GM12878 (cell line): ENCODE data around the gene BDNF. TPM values are rescaled to one million over a fixed set of nuclear protein-coding genes. Genes with fewer than 3 reads are reported as not detected.

Experiments
- ATAC-seq: fragments of 200-7000 bp; cut with Tn5 transposase; 3 replicates; pipeline ENCODE4 v1.9.1; 2020; ENCODE audit warnings: mild to moderate bottlenecking, moderate library complexity
- BruUV-seq: library from RNA; stranded (reverse); fragments of 400-500 nt; replicated peaks from 2 replicates; lab custom pipeline; 2021; lab: Mats Ljungman, UMichigan
- CTCF ChIA-PET: fragments of 300-600 bp; sonication (Branson Sonifier 250); formaldehyde crosslinking; extraction: SDS; loops from one replicate; lab custom pipeline; 2021; ENCODE audit warnings: inconsistent platforms; lab: Yijun Ruan, JAX
- POLR2A ChIA-PET: fragments of 350-600 bp; formaldehyde crosslinking; extraction: SDS; loops from one replicate; lab custom pipeline; 2021; ENCODE audit warnings: inconsistent platforms; lab: Charles Lee
- RAD21 ChIA-PET: fragments of 300-600 bp; sonication (Branson Sonifier 250); formaldehyde crosslinking; loops from one replicate; lab custom pipeline; 2023; ENCODE audit warnings: antibody characterized with exemption; ENCODE audit not compliant: unreplicated experiment; lab: Charles Lee
- SMC1A ChIA-PET: fragments of 300-600 bp; sonication (Branson Sonifier 250); formaldehyde crosslinking; loops from one replicate; lab custom pipeline; 2023; ENCODE audit not compliant: unreplicated experiment, uncharacterized antibody; lab: Charles Lee
- DNase-seq: peaks from one replicate; pipeline ENCODE4 v3.0.0-alpha.2; 2011; ENCODE audit warnings: low read depth, low spot score
- FAIRE-seq: peaks from 3 replicates; lab custom pipeline; 2011; peaks lifted over from hg19 to GRCh38; lab: Jason Lieb, UNC
- H2AFZ ChIP-seq: 2 replicates; pipeline ENCODE4 v1.6.0; 2011; ENCODE audit warnings: low read depth, low read length, control low read depth; ENCODE audit not compliant: control insufficient read depth
- H3K27ac ChIP-seq: 2 replicates; pipeline ENCODE4 v1.5.1; 2011; ENCODE audit warnings: control low read depth; ENCODE audit not compliant: control insufficient read depth, insufficient read depth
- H3K27me3 ChIP-seq, 2 experiments: replicated peaks in 1 of 2; 2 replicates each; pipeline versions ENCODE4 v1.6.0 to v1.6.1; 2011; ENCODE audit warnings: low read length in 1 of 2; ENCODE audit not compliant: control insufficient read depth in 2 of 2, insufficient read depth in 2 of 2
- H3K36me3 ChIP-seq, 2 experiments: 2 replicates each; pipeline ENCODE4 v1.5.1; 2011; ENCODE audit warnings: low read length in 1 of 2; ENCODE audit not compliant: control insufficient read depth in 2 of 2, insufficient read depth in 2 of 2
- H3K4me1 ChIP-seq: 2 replicates; pipeline ENCODE4 v1.6.1; 2011; ENCODE audit warnings: mild to moderate bottlenecking, low read length, moderate library complexity, mixed read lengths; ENCODE audit not compliant: control insufficient read depth, insufficient read depth
- H3K4me2 ChIP-seq: 2 replicates; pipeline ENCODE4 v1.6.0; 2011; ENCODE audit warnings: control low read depth; ENCODE audit not compliant: control insufficient read depth, insufficient read depth
- H3K4me3 ChIP-seq: fragments of 200-600 bp; sonication (generic); 2 replicates; pipeline ENCODE4 v1.5.1; 2016
- H3K79me2 ChIP-seq: 2 replicates; pipeline ENCODE4 v1.6.0; 2011; ENCODE audit warnings: low read length; ENCODE audit not compliant: control insufficient read depth, insufficient read depth
- H3K9ac ChIP-seq: 2 replicates; pipeline ENCODE4 v1.8.0; 2011; ENCODE audit warnings: low read length, control low read depth, mixed read lengths; ENCODE audit not compliant: control insufficient read depth, insufficient read depth
- H3K9me3 ChIP-seq: replicated peaks from 3 replicates; pipeline ENCODE4 v1.5.1; 2011; ENCODE audit warnings: mild to moderate bottlenecking, low read length; ENCODE audit not compliant: control insufficient read depth, insufficient read depth
- H4K20me1 ChIP-seq: 2 replicates; pipeline ENCODE4 v1.6.0; 2011; ENCODE audit not compliant: control insufficient read depth, insufficient read depth
- CBX3 ChIP-seq: fragments of 200-600 bp; sonication (generic); IDR thresholded peaks from 2 replicates; pipeline ENCODE4 v1.6.1; 2016; ENCODE audit warnings: low read depth, borderline replicate concordance
- CHD1 ChIP-seq: IDR thresholded peaks from 2 replicates; pipeline ENCODE4 v1.6.1; 2012; ENCODE audit warnings: low read depth, low read length, improper control_type of control experiment
- CHD4 ChIP-seq: fragments of 200-600 bp; sonication (generic); IDR thresholded peaks from 2 replicates; pipeline ENCODE4 v1.6.1; 2016; ENCODE audit warnings: mild to moderate bottlenecking
- CREM ChIP-seq: IDR thresholded peaks from 2 replicates; pipeline ENCODE4 v1.6.1; 2014; ENCODE audit warnings: antibody characterized with exemption, low read depth
- DPF2 ChIP-seq: fragments of 450-650 bp; IDR thresholded peaks from 2 replicates; pipeline ENCODE4 v1.6.1; 2017; ENCODE audit warnings: mild to moderate bottlenecking
- EGR1 ChIP-seq, 2 experiments: IDR thresholded peaks; 1 replicate in 1 of 2; 2 replicates in 1 of 2; pipeline ENCODE4 v1.6.1; 2011 to 2012; ENCODE audit warnings: low read depth in 2 of 2, low read length in 2 of 2, borderline replicate concordance in 1 of 2, mild to moderate bottlenecking in 1 of 2, moderate library complexity in 1 of 2
- ETV6 ChIP-seq, 2 experiments: fragments of 450-650 bp in 1 of 2; IDR thresholded peaks in 1 of 2; conservative IDR thresholded peaks in 1 of 2; 2 replicates each; pipeline ENCODE4 v1.6.1; 2014; ENCODE audit warnings: antibody characterized with exemption in 1 of 2, borderline replicate concordance in 1 of 2, low read depth in 1 of 2, mild to moderate bottlenecking in 1 of 2, moderate library complexity in 1 of 2
- FOXK2 ChIP-seq: fragments of 450-650 bp; IDR thresholded peaks from 2 replicates; pipeline ENCODE4 v1.6.1; 2017; ENCODE audit warnings: mild to moderate bottlenecking, moderate library complexity
- HCFC1 ChIP-seq: fragments of 150-350 bp; IDR thresholded peaks from 2 replicates; pipeline ENCODE4 v1.6.1; 2014; ENCODE audit warnings: low read length
- MTA2 ChIP-seq: fragments of 450-650 bp; IDR thresholded peaks from 2 replicates; pipeline ENCODE4 v1.6.1; 2016; ENCODE audit warnings: low read depth, mild to moderate bottlenecking, moderate library complexity
- NR2C1 ChIP-seq: fragments of 450-650 bp; IDR thresholded peaks from 2 replicates; pipeline ENCODE4 v1.6.1; 2017; ENCODE audit warnings: antibody characterized with exemption, mild to moderate bottlenecking, moderate library complexity
- PAX5 ChIP-seq: IDR thresholded peaks from 2 replicates; pipeline ENCODE4 v1.6.1; 2011; ENCODE audit warnings: low read depth, low read length, borderline replicate concordance
- POLR2AphosphoS2 ChIP-seq: IDR thresholded peaks from 2 replicates; pipeline ENCODE4 v1.6.1; 2011; ENCODE audit warnings: low read depth, mild to moderate bottlenecking, low read length, improper control_type of control experiment, moderate library complexity
- RAD21 ChIP-seq: IDR thresholded peaks from 2 replicates; pipeline ENCODE4 v1.6.1; 2011; ENCODE audit warnings: mild to moderate bottlenecking, low read depth, low read length, moderate library complexity; ENCODE audit not compliant: insufficient read depth
- RB1 ChIP-seq: fragments of 450-650 bp; formaldehyde crosslinking; IDR thresholded peaks from 2 replicates; pipeline ENCODE4 v1.6.1; 2017; ENCODE audit warnings: mild to moderate bottlenecking, borderline replicate concordance
- RCOR1 ChIP-seq: conservative IDR thresholded peaks from 2 replicates; pipeline ENCODE4 v1.6.1; 2012; ENCODE audit warnings: low read depth, low read length, improper control_type of control experiment
- TCF12 ChIP-seq: IDR thresholded peaks from 2 replicates; pipeline ENCODE4 v1.6.1; 2011; ENCODE audit warnings: low read depth, mild to moderate bottlenecking, low read length
- ZBED1 ChIP-seq: IDR thresholded peaks from 2 replicates; pipeline ENCODE4 v1.6.1; 2016; ENCODE audit warnings: borderline replicate concordance
- ZNF24 ChIP-seq: fragments of 450-650 bp; IDR thresholded peaks from 2 replicates; pipeline ENCODE4 v1.6.1; 2017; ENCODE audit warnings: antibody characterized with exemption, mild to moderate bottlenecking
- whole genome bisulfite sequencing: methylation state at CpG from one replicate; pipeline ENCODE4 v1.1.6; 2016; ENCODE audit warnings: low lambda C conversion rate; ENCODE audit not compliant: insufficient replicate concordance, insufficient coverage; ENCODE audit errors: missing lambda C conversion rate; 5-methylcytosine and 5-hydroxymethylcytosine counted together
- in situ Hi-C: fragments of 300-500 bp; cut with MboI; formaldehyde crosslinking; loops from 9 replicates; pipeline ENCODE4 v1.14.3; 2018; ENCODE audit warnings: mixed read lengths
- intact Hi-C: fragments of 100-400 bp; cut with micrococcal nuclease; formaldehyde crosslinking; loops from one replicate; pipeline ENCODE4 v1.14.2; 2022; ENCODE audit not compliant: unreplicated experiment
- polyA plus RNA-seq, 11 experiments: library from polyadenylated mRNA; depleted of rRNA in 4 of 11; unstranded in 6 of 11; stranded (reverse) in 5 of 11; fragments of >200 nt; fragmentation: Nextera tagmentation in 4 of 11; fragmentation: Illumina TruSeq in 1 of 11; extraction: Ambion mirVana in 4 of 11; extraction: Trizol in 1 of 11; gene quantifications; 1 replicate in 1 of 11; 2 replicates in 10 of 11; pipeline versions ENCODE4 v1.2.1 to v1.2.3, GENCODE V29; 2011 to 2016; ENCODE audit warnings: inconsistent platforms in 2 of 11, missing spikeins in 2 of 11, low read depth in 1 of 11
- total RNA-seq, 4 experiments: library from RNA; depleted of rRNA in 3 of 4; stranded (reverse); fragments of >200 nt in 3 of 4; fragmentation: Illumina TruSeq in 1 of 4; extraction: Trizol in 1 of 4; gene quantifications; 2 replicates each; pipeline versions ENCODE4 v1.2.1 to v1.2.3, GENCODE V29; 2013 to 2021
- TF ChIP-seq, protein P1 (sequence below): fragments of 450-650 bp; IDR thresholded peaks from 2 replicates; pipeline ENCODE4 v1.6.1; 2014; ENCODE audit warnings: mild to moderate bottlenecking
- TF ChIP-seq, protein P2 (sequence below): fragments of 450-650 bp; IDR thresholded peaks from 2 replicates; pipeline ENCODE4 v1.6.1; 2017; ENCODE audit warnings: low read depth, mild to moderate bottlenecking, moderate library complexity
- TF ChIP-seq, protein P3 (sequence below): IDR thresholded peaks from 2 replicates; pipeline ENCODE4 v1.6.1; 2011; ENCODE audit warnings: borderline replicate concordance, low read depth, mild to moderate bottlenecking, moderate library complexity, mixed read lengths, low read length; ENCODE audit not compliant: insufficient read depth; ENCODE audit errors: extremely low read length

BDNF gene
- total and polyA plus RNA-seq, 10 of the 15 experiments (the other 5 are each of a cell fraction or from before 2014, with no cell fraction given): 0.02 to 0.24 (median 0.06) TPM; not detected in 2

DNA sequence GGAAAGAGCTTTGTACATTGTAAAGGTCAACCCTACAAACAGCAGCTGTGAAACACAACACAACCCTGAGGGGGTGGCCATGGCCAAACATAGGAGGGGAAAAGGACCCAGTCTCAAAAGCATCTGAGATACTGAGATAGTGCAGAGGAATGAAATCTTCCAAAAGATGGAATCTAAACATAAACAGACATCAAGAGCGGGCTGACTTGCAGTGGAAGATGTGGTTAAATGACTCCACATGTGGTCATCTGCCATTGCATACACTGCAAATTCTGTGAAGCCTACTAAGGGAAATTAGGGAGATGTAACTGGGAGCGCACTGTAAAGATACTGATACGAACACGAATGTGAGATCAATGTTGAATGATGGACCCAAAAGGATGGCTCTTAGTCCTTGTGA, 22.0 kb downstream of the BDNF start (continued):
- TF ChIP-seq, protein P1, sequence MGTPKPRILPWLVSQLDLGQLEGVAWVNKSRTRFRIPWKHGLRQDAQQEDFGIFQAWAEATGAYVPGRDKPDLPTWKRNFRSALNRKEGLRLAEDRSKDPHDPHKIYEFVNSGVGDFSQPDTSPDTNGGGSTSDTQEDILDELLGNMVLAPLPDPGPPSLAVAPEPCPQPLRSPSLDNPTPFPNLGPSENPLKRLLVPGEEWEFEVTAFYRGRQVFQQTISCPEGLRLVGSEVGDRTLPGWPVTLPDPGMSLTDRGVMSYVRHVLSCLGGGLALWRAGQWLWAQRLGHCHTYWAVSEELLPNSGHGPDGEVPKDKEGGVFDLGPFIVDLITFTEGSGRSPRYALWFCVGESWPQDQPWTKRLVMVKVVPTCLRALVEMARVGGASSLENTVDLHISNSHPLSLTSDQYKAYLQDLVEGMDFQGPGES: no peak
- TF ChIP-seq ZBED1 (no peak), CHD4 (no peak), PAX5 (no peak), FOXK2 (no peak), DPF2 (no peak), HCFC1 (no peak), NR2C1 (no peak), CBX3 (no peak), ZNF24 (no peak), CHD1 (no peak)

DNA sequence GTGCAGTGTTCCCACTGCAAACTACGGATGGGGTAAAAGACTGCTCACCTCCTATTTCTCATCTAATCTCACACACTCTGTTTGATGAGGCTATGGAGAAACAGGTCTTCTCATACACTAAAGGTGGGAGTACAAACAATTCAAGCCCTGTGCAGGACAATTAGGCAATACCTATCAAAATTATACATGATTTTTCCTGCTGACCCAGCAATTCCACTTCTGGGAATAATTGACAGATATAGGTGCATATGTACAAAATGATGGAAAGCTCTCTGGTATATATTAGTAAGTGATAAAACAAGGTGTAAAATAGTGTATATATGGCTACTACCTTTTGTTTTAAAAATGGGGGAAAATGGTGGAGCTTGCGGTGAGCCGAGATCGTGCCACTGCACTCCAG, 23.1 kb downstream of the BDNF start:
- ATAC-seq: no peak
- POLR2A ChIA-PET: no interaction called here
- in situ Hi-C loops: no loop called here
- no peak for TF ChIP-seq CBX3
- TF ChIP-seq MTA2: no peak
- TF ChIP-seq, protein P2, sequence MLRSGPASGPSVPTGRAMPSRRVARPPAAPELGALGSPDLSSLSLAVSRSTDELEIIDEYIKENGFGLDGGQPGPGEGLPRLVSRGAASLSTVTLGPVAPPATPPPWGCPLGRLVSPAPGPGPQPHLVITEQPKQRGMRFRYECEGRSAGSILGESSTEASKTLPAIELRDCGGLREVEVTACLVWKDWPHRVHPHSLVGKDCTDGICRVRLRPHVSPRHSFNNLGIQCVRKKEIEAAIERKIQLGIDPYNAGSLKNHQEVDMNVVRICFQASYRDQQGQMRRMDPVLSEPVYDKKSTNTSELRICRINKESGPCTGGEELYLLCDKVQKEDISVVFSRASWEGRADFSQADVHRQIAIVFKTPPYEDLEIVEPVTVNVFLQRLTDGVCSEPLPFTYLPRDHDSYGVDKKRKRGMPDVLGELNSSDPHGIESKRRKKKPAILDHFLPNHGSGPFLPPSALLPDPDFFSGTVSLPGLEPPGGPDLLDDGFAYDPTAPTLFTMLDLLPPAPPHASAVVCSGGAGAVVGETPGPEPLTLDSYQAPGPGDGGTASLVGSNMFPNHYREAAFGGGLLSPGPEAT: no peak
- no peak for TF ChIP-seq POLR2AphosphoS2
- no peak for TF ChIP-seq RCOR1
- TF ChIP-seq ETV6 (conservative IDR thresholded peaks at IDR 0.05 in 1 of 2, IDR thresholded peaks at IDR 0.05 in 1 of 2; ENCODE audit: borderline replicate concordance in 1 of 2, low read depth in 1 of 2): no peak
- no peak for TF ChIP-seq CREM
- TF ChIP-seq EGR1 (IDR thresholded peaks at IDR 0.05; ENCODE audit: borderline replicate concordance in 1 of 2, low read depth in 2 of 2, low read length in 2 of 2): no peak
- no peak for TF ChIP-seq RAD21
- no peak for TF ChIP-seq RB1
- TF ChIP-seq, protein P3, sequence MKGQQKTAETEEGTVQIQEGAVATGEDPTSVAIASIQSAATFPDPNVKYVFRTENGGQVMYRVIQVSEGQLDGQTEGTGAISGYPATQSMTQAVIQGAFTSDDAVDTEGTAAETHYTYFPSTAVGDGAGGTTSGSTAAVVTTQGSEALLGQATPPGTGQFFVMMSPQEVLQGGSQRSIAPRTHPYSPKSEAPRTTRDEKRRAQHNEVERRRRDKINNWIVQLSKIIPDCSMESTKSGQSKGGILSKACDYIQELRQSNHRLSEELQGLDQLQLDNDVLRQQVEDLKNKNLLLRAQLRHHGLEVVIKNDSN: no peak
- TF ChIP-seq TCF12: no peak

More for the DNA sequence above, 23.1 kb downstream of the BDNF start:
- SMC1A ChIA-PET: no interaction called here
- Histone ChIP-seq H3K4me3 (no peak overlapping the region), H3K9me3 (no peaks in the 10 kb centered on the region), H4K20me1 (no peaks in the 10 kb centered on the region), H3K79me2 (no peaks in the 10 kb centered on the region), H3K9ac (no peak overlapping the region), H3K4me2 (no peak overlapping the region), H3K27ac (no peak overlapping the region), H2AFZ (no peak overlapping the region), H3K36me3 (no peaks in the 10 kb centered on the region), H3K27me3 (no peaks in the 10 kb centered on the region), H3K4me1 (no peaks in the 10 kb centered on the region)
- intact Hi-C loops: no loop called here
- CTCF ChIA-PET: no interaction called here
- WGBS: 62% methylated on average over 4 of the region's 4 CpGs
- RAD21 ChIA-PET: no interaction called here
- FAIRE-seq (no peak), DNase-seq (no peak)
- no TSS peak for BruUV-seq
